DND-41 (cell line): Measurements from ENCODE around the gene AIM2.

ENCODE experiments used
- EZH2 ChIP-seq: IDR thresholded peaks from 3 replicates; pipeline ENCODE4 v1.6.1; 2012; ENCODE audit warnings: borderline replicate concordance, low read depth, mild to moderate bottlenecking, moderate library complexity, low read length, inconsistent platforms; ENCODE audit not compliant: severe bottlenecking
- TF ChIP-seq, protein P1 (sequence below): IDR thresholded peaks from 2 replicates; pipeline ENCODE4 v1.5.1; 2012; ENCODE audit warnings: borderline replicate concordance, low read length, moderate library complexity, mild to moderate bottlenecking; ENCODE audit not compliant: poor library complexity, severe bottlenecking; ENCODE audit errors: extremely low read depth

DNA sequence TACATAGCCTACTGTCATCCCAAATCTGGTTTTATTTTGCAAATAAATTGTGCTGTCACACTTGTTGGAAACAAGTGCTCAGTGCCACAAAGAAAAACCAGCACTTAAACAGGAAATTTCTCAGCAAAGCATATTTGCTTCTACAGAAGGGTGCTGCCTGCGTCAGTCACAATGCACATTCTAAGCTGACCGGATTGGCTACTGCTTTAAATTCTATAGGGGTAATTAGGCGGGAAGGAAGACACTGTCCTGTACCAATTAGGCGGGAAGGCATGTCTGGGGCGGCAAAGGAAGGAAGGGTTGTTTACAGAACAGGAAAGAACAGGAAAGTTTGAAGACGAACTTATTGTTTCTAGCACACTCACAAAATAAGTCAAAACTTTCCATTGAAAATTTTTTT is 64.1 kb downstream of the AIM2 start:
- TF ChIP-seq, protein P1, sequence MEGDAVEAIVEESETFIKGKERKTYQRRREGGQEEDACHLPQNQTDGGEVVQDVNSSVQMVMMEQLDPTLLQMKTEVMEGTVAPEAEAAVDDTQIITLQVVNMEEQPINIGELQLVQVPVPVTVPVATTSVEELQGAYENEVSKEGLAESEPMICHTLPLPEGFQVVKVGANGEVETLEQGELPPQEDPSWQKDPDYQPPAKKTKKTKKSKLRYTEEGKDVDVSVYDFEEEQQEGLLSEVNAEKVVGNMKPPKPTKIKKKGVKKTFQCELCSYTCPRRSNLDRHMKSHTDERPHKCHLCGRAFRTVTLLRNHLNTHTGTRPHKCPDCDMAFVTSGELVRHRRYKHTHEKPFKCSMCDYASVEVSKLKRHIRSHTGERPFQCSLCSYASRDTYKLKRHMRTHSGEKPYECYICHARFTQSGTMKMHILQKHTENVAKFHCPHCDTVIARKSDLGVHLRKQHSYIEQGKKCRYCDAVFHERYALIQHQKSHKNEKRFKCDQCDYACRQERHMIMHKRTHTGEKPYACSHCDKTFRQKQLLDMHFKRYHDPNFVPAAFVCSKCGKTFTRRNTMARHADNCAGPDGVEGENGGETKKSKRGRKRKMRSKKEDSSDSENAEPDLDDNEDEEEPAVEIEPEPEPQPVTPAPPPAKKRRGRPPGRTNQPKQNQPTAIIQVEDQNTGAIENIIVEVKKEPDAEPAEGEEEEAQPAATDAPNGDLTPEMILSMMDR = no peak
- TF ChIP-seq EZH2 = no peak
